NCI-H128 (cell line): ENCODE data around the gene NCOA5.

ENCODE experiments used
- DNase-seq: peaks from one replicate; lab custom pipeline; 2025; ENCODE audit not compliant: unreplicated experiment; lab: John Stamatoyannopoulos, UW

The NCOA5 gene

GRCh38 chr20:46063151-46063550 is 26.6 kb downstream of the NCOA5 start:
- DNase-seq = no peak

DNA sequence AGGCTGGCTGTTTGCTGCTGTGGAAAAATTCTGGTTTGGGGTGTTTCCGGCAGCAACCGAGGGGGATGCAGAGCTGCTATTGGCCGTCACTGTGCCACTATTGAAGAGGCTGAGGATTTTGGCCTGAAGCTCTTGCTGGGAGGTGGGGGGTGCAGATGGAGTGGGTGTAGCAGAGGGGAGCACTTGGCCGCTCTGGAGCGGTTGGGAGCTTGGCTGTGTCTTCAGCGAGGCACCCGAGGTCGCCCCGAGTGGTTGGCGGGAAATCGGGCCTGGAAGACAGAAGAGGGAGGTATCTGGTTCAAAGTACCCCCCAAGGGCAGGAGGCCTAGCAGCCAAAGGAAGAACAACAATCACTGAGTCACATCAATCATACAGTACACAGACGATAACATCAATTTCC is 27.1 kb downstream of the NCOA5 start:
- no peak for DNase-seq

- DNase-seq = no peak
These were observed 27.6 kb downstream of the NCOA5 start for GRCh38 chr20:46062151-46062550.

GRCh38 chr20:46060975-46061374 is 28.8 kb downstream of the NCOA5 start:
- no peak for DNase-seq

DNA sequence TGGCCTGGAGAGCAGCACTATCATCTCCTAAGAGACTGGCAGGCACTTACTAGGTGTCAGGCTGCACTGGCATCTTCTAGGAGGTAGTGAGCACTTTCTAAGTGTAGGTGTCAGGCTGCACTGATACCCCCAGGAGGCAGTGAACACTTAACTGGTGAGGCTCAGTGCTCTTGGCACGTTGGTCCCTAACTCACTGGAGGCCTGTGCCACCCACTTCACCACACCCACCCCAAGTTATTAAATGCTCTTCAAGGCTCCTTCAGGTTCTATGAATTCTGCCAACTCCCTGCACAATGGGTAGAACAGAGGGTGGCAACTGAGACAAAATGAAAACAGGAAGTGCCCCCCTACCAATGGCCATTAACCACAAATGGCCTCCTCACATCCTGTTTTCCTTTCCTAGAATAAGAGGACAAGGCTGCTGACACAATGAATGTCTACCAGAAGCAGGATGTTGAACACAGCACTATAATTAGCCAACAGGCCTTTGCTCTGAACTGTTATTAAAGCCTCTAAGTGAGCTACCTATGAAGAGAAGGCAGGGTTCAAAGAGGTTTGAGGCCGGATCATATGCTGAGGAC is 29.4 kb downstream of the NCOA5 start:
- no peak for DNase-seq

DNA sequence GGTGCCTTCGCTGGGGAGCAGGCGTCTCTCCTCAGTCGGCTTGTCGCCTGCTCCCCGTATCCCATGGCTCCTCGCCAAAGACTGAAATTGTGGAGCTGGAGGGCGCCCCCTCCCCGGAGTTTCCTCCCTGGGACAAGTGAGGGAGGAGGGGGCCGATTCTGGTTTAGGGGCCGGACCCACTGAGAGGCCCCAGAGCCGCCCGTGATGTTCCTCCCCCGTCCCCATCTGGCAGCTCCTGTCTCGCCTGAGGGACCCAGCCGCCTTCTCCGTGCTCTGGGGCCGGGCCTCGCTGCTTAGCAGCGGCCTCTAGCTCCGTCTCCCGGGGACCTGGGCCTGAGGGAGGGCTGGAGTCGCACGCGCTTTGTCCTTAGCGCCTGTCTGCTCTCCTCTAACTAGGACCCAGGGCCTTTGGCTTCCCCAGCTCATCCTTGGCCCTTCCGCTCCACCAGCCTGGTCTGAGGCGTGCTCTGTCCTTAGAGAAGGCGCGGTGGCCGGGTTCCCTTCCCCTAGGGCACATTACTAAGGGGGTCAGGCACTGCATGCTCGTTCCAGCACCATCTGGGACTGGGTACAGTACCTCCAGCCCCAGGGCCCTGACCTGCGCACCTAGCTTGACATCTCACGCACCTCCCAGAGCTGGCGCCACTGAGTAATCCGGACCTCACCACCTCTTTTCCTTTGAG is 31.0 kb downstream of the NCOA5 start:
- no peak for DNase-seq

DNA sequence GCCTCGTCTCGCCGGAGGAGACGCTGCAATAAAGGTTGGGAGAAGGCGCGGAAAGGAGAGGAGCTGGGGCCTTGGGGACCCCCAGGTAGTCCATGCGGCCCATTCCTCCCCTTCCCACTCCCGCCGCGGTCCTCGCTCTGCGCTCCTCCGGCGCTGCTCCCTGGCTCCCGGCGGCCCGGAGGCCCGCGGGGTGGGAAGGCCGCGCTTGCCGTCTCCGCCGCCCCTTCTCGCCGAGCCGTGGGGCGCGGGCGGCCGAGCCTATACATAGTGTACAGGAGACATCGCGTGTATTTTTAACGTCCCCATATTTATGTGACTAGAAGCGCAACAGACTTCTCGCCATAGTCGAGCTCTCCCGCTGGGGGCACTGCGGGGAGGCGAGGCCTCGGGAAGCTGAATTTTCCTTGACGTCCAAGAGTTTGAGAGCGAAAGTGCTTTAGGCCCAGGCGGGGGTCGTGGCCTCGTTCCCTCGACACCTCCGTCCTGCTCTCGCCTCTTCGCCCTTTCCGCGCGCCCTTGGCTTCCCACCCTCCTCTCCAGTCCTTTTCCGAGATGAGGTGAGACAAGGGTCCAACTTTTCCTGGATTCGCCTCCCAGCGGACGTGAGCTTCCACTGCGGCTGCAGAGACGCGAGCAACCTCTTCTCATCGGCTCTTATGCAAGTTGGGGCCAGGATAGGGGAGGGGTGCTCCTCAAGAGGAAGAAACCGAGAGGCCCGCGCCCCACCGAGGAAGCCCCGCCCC is 31.7 kb downstream of the NCOA5 start:
- DNase-seq = no peak

- no peak for DNase-seq
These were observed 32.5 kb downstream of the NCOA5 start for GRCh38 chr20:46056970-46057855.

DNA sequence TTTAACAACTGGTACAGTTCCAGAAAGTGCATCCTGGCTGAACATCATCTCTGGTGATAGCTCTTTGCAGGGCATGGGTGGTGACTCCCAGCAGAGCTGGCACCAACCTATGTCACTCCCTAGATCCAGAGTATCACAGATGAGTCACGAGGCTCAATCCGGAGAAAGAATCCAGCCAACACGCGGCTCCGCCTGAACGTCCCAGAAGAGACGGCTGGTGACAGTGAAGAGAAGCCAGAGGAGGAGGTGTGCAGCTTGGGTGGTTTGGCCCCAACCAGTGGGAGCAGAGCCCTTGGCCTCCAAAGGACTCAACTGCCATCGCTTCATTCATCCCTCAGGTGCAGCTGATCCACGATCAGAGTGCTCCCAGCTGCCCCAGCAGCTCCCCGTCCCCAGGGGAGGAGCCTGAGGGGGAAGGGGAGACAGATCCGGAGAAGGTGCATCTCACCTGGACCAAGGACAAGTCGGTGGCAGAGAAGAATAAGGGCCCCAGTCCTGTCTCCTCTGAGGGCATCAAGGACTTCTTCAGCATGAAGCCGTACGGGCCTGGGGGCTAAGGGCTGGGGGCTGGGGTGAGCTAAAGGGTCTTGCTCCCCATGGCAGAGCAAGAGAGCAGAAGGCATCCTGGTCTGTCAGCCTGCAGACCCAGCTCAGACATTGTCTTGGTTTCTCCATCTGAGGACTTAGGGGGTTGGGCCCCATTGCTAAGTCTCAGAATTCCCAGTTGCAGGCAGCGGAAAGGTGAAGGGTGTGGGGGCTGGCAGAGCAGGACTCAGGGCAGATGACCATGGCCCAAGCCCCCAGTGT is 33.5 kb downstream of the NCOA5 start:
- DNase-seq = no peak

DNA sequence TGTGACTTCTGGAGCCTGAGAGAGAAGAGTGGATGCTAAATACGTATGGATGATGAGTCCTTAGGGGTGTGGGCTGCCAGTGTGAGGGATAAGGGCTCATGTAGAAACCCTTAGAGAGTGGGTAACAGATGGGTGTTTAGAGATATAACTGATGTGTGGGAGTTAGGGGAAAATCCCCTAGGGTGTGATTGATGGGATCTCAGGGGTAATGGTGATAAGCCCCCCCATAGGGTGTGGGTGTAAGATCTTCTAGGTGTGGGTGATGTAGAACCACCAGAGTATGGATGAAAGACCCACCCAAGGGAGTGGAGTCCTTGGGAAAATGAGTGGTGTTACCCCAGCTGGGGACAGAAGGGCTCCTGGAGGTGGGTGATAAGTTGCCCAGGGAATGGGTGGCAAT is 34.5 kb downstream of the NCOA5 start:
- DNase-seq = no peak

- DNase-seq = no peak
These were observed 35.2 kb downstream of the NCOA5 start for GRCh38 chr20:46054606-46055005.

GRCh38 chr20:46053416-46053815 is 36.3 kb downstream of the NCOA5 start:
- DNase-seq = no peak

GRCh38 chr20:46051556-46052308 is 38.0 kb downstream of the NCOA5 start:
- no peak for DNase-seq

GRCh38 chr20:46050885-46051284 is 38.9 kb downstream of the NCOA5 start:
- DNase-seq = no peak

DNA sequence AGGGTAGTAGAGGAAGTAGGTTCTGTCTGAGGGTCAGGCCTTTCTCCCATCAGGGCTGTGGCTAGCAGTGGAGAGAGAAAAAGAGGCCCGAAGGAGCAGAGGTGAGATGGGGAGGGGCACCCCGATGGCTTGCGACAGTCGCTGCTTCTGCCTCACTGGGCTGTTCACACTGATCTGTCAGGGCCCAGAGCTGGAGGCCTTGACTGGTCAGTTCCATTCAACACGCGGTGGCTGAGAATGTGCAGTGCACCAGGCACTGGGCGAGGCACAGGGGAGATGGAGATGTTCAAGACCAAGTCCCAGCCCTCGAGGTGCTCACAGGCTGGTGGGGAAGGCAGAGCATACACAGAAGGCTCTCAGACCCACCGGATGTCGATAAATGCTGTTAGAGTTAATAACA is 39.3 kb downstream of the NCOA5 start:
- no peak for DNase-seq

- no peak for DNase-seq
These were observed 39.9 kb downstream of the NCOA5 start for GRCh38 chr20:46049815-46050214.

GRCh38 chr20:46049190-46049589 is 40.6 kb downstream of the NCOA5 start:
- DNase-seq = no peak

DNA sequence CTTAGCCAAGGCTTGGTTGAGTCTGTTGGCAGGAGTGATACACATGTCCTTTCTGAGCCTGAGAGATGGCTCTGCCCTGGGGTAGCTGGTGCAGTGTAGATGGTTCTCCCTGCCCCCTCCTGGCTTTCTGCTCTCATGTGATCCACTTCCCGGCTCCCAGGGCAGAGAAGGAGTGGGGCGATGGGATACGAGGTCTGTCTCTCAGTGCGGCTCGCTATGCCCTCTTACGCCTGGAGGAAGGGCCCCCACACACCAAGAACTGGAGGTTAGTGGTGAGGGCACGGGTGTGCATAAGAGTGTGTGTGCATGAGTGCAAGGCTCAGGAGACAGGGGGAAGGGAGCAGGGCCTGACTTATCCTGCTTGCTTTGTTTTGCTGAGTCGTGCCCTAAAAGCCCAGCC is 41.9 kb downstream of the NCOA5 start:
- no peak for DNase-seq

DNA sequence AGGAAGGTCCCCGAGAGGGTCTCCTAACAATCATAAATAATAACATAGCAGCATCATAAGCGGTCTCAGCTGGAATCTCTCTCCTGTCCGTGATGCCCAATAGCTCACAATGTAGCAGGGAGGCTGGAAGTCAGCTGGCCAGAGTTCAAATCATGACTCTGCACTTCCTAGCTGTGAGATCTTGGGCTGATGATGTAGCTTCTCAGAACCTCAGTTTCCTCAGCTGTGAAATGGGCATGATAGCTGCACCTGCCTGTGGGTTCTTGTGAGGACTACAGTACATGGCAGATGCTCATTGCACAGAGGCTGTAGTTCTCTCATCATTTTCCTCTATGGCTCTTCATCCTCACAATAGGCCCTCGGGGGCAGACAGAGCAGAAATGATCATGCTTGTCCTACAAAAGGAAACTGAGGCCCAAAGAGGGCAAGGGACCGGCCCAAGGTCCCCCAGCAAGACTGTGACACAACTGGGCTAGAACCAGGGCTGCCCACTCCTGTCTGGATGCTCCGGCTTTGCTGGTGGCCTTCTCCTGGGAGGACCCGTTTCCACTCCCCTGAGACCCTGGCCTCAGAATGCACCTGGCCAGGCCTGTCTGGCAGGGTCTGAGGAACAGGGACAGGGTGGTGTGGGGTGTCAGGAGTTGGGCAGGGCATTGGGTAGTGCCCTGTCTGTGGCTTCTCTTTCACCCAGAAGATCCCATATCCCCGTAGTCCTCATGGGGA is 43.0 kb downstream of the NCOA5 start:
- no peak for DNase-seq
